HepG2 (cell line): ENCODE results near the gene OSR1. TPM values are rescaled to one million over a fixed set of nuclear protein-coding genes. Genes with fewer than 3 reads are reported as not detected.

Source experiments
- ATAC-seq: fragments of 200-7000 bp; cut with Tn5 transposase; 3 replicates; pipeline ENCODE4 v1.9.1; 2020; ENCODE audit warnings: mild to moderate bottlenecking, moderate library complexity
- BruUV-seq: library from RNA; stranded (reverse); fragments of 400-500 nt; replicated peaks from 2 replicates; lab custom pipeline; 2021; lab: Mats Ljungman, UMichigan
- CTCF ChIA-PET: fragments of 300-600 bp; formaldehyde crosslinking; extraction: SDS; loops from one replicate; lab custom pipeline; 2021; ENCODE audit warnings: low total read pairs, inconsistent platforms, low intra/inter-chr PET ratio; lab: Yijun Ruan, JAX
- POLR2A ChIA-PET: fragments of 350-600 bp; sonication (Branson Sonifier 250); formaldehyde crosslinking; loops from one replicate; lab custom pipeline; 2020; ENCODE audit warnings: antibody characterized with exemption, inconsistent platforms; lab: Yijun Ruan, JAX
- DNase-seq: peaks from one replicate; pipeline ENCODE4 v3.0.0-alpha.2; 2015; ENCODE audit warnings: low spot score
- FAIRE-seq: peaks from 3 replicates; lab custom pipeline; 2011; peaks lifted over from hg19 to GRCh38; lab: Jason Lieb, UNC
- H2AFZ ChIP-seq: one replicate; pipeline ENCODE4 v1.6.1; 2011; ENCODE audit warnings: low read length, inconsistent platforms
- H3K27ac ChIP-seq: fragments of 300-600 bp; 3 replicates; pipeline ENCODE4 v1.8.0; 2011; ENCODE audit warnings: mixed run types, mild to moderate bottlenecking, mixed read lengths, low read length, inconsistent platforms; ENCODE audit not compliant: insufficient read depth; ENCODE audit errors: extremely low read length
- H3K27me3 ChIP-seq, 2 experiments: fragments of 200-600 bp in 1 of 2; 2 replicates in 1 of 2; 3 replicates in 1 of 2; pipeline versions ENCODE4 v1.6.0 to v1.8.0; 2011; ENCODE audit warnings: low read length in 2 of 2, mild to moderate bottlenecking in 2 of 2, moderate library complexity in 2 of 2, inconsistent platforms in 1 of 2; ENCODE audit not compliant: insufficient read depth in 2 of 2, control insufficient read depth in 1 of 2
- H3K36me3 ChIP-seq, 2 experiments: fragments of 200-600 bp in 1 of 2; replicated peaks in 1 of 2; 2 replicates in 1 of 2; 3 replicates in 1 of 2; pipeline versions ENCODE4 v1.5.1 to v1.8.0; 2011; ENCODE audit warnings: low read length in 2 of 2, inconsistent platforms in 1 of 2; ENCODE audit not compliant: insufficient read depth in 2 of 2, control insufficient read depth in 1 of 2
- H3K4me1 ChIP-seq: 2 replicates; pipeline ENCODE4 v1.5.1; 2012; ENCODE audit warnings: low read length, inconsistent platforms; ENCODE audit not compliant: insufficient read depth
- H3K4me2 ChIP-seq: 2 replicates; pipeline ENCODE4 v1.6.0; 2011; ENCODE audit warnings: low read depth, low read length, inconsistent platforms
- H3K4me3 ChIP-seq, 3 experiments: fragments of 200-600 bp in 1 of 3; sonication (generic), shearing (Covaris generic) in 1 of 3; replicated peaks in 1 of 3; 2 replicates each; pipeline ENCODE4 v1.5.1; 2011 to 2016; ENCODE audit warnings: low read length in 3 of 3, inconsistent platforms in 2 of 3, low read depth in 2 of 3, mild to moderate bottlenecking in 2 of 3, control low read depth in 1 of 3, mixed read lengths in 1 of 3; ENCODE audit not compliant: insufficient read depth in 1 of 3
- H3K79me2 ChIP-seq: one replicate; pipeline ENCODE4 v1.6.1; 2011; ENCODE audit warnings: low read length, inconsistent platforms; ENCODE audit not compliant: insufficient read depth
- H3K9ac ChIP-seq: 2 replicates; pipeline ENCODE4 v1.6.0; 2011; ENCODE audit warnings: mild to moderate bottlenecking, low read depth, low read length, inconsistent platforms; ENCODE audit not compliant: insufficient read depth
- H3K9me3 ChIP-seq: 2 replicates; pipeline ENCODE4 v1.5.1; 2012; ENCODE audit warnings: mild to moderate bottlenecking, low read length
- H4K20me1 ChIP-seq: 2 replicates; pipeline ENCODE4 v1.6.0; 2011; ENCODE audit warnings: inconsistent platforms, mild to moderate bottlenecking, low read length, moderate library complexity; ENCODE audit not compliant: insufficient read depth
- ARNTL ChIP-seq: sonication (generic); formaldehyde crosslinking; IDR thresholded peaks from 2 replicates; pipeline ENCODE4 v1.4.0; 2020; ENCODE audit warnings: mild to moderate bottlenecking, missing genetic modification reagents
- CTCF ChIP-seq: sonication (generic); formaldehyde crosslinking; IDR thresholded peaks from 2 replicates; pipeline ENCODE4 v1.5.0; 2020; ENCODE audit warnings: mild to moderate bottlenecking, missing genetic modification reagents, moderate library complexity
- E2F2 ChIP-seq: sonication (generic); formaldehyde crosslinking; IDR thresholded peaks from 2 replicates; pipeline ENCODE4 v1.4.0; 2020; ENCODE audit warnings: missing genetic modification reagents, borderline replicate concordance
- IRF2 ChIP-seq: IDR thresholded peaks from 2 replicates; pipeline ENCODE4 v1.6.1; 2018; ENCODE audit warnings: missing genetic modification reagents, missing compliant biosample characterization
- KLF13 ChIP-seq: sonication (generic); formaldehyde crosslinking; IDR thresholded peaks from 2 replicates; pipeline ENCODE4 v1.4.0; 2020; ENCODE audit warnings: mild to moderate bottlenecking, missing genetic modification reagents
- MXD4 ChIP-seq: IDR thresholded peaks from 2 replicates; pipeline ENCODE4 v1.6.1; 2016; ENCODE audit warnings: mild to moderate bottlenecking, missing biosample characterization, missing genetic modification reagents
- NFKB2 ChIP-seq: sonication (generic); formaldehyde crosslinking; IDR thresholded peaks from 2 replicates; pipeline ENCODE4 v1.4.0; 2020; ENCODE audit warnings: missing genetic modification reagents, borderline replicate concordance
- PAX8 ChIP-seq: sonication (generic); formaldehyde crosslinking; IDR thresholded peaks from 2 replicates; pipeline ENCODE4 v1.8.0; 2022; ENCODE audit warnings: mild to moderate bottlenecking, missing genetic modification reagents, borderline replicate concordance
- RCOR2 ChIP-seq: IDR thresholded peaks from 2 replicates; pipeline ENCODE4 v1.6.1; 2016; ENCODE audit warnings: missing biosample characterization, missing genetic modification reagents
- RNF2 ChIP-seq: fragments of 450-650 bp; conservative IDR thresholded peaks from 2 replicates; pipeline ENCODE4 v1.6.1; 2016; ENCODE audit warnings: low read depth
- SMC3 ChIP-seq: IDR thresholded peaks from 2 replicates; pipeline ENCODE4 v1.6.1; 2011; ENCODE audit warnings: low read length, improper control_type of control experiment
- STAG1 ChIP-seq: sonication (generic); formaldehyde crosslinking; IDR thresholded peaks from 2 replicates; pipeline ENCODE4 v1.4.0; 2020; ENCODE audit warnings: missing genetic modification reagents
- TOE1 ChIP-seq: sonication (generic); formaldehyde crosslinking; IDR thresholded peaks from 2 replicates; pipeline ENCODE4 v1.4.0; 2020; ENCODE audit warnings: mild to moderate bottlenecking, missing genetic modification reagents
- U2AF1 ChIP-seq: fragments of 200-400 bp; formaldehyde crosslinking; optimal IDR thresholded peaks from 2 replicates; pipeline ENCODE3; 2017; ENCODE audit warnings: mild to moderate bottlenecking, low read depth, low read length
- ZFX ChIP-seq: sonication (generic); formaldehyde crosslinking; IDR thresholded peaks from 2 replicates; pipeline ENCODE4 v1.4.0; 2020; ENCODE audit warnings: mild to moderate bottlenecking, low read depth, missing genetic modification reagents, moderate library complexity
- ZNF274 ChIP-seq: sonication (generic); formaldehyde crosslinking; IDR thresholded peaks from 2 replicates; pipeline ENCODE4 v1.5.1; 2020; ENCODE audit warnings: mild to moderate bottlenecking, missing genetic modification reagents
- ZNF639 ChIP-seq: conservative IDR thresholded peaks from 2 replicates; pipeline ENCODE4 v1.6.1; 2018; ENCODE audit warnings: missing genetic modification reagents
- ZNF747 ChIP-seq: sonication (generic); formaldehyde crosslinking; IDR thresholded peaks from 2 replicates; pipeline ENCODE4 v1.8.1; 2023; ENCODE audit warnings: missing genetic modification reagents, mild to moderate bottlenecking, borderline replicate concordance
- ZNF773 ChIP-seq: sonication (generic); formaldehyde crosslinking; IDR thresholded peaks from 2 replicates; pipeline ENCODE4 v1.4.0; 2020; ENCODE audit warnings: missing genetic modification reagents, borderline replicate concordance
- WGBS: methylation state at CpG from one replicate; pipeline ENCODE4 v1.1.6; 2017; ENCODE audit warnings: low lambda C conversion rate; 5-methylcytosine and 5-hydroxymethylcytosine counted together
- in situ Hi-C: cut with HindIII; loops from 2 replicates; pipeline ENCODE4 v1.10.0; 2017; ENCODE audit warnings: low pct_unique_long_range_greater_than_20kb; ENCODE audit not compliant: extremely low pct_ligation_motif_present
- intact Hi-C: fragments of 100-400 bp; cut with micrococcal nuclease; formaldehyde crosslinking; loops from one replicate; pipeline ENCODE4 v1.10.0; 2022; ENCODE audit not compliant: unreplicated experiment
- polyA plus RNA-seq, 8 experiments: library from polyadenylated mRNA; depleted of rRNA in 3 of 8; stranded (reverse) in 7 of 8; unstranded in 1 of 8; fragments of >200 nt; fragmentation: Illumina TruSeq in 4 of 8; extraction: Trizol in 4 of 8; gene quantifications; 2 replicates each; pipeline versions ENCODE4 v1.2.1 to v1.2.3, GENCODE V29; 2011 to 2016; ENCODE audit warnings: low read depth in 4 of 8, missing spikeins in 1 of 8, mixed read lengths in 1 of 8; ENCODE audit not compliant: insufficient read depth in 1 of 8
- total RNA-seq, 5 experiments: library from RNA; depleted of rRNA; stranded (reverse); fragments of >200 nt; fragmentation: Illumina TruSeq; extraction: Trizol; gene quantifications; 2 replicates each; pipeline ENCODE4 v1.2.3, GENCODE V29; 2016; ENCODE audit warnings: low read depth in 1 of 5

OSR1 gene
- total and polyA plus RNA-seq, 2 of the 13 experiments (the other 11 are each of a cell fraction or from before 2014, with no cell fraction given) = 0.63 to 1.1 TPM

GRCh38 chr2:19377717-19378116 is 19.3 kb upstream of the OSR1 start:
- no TSS peak for BruUV-seq
- ChIA-PET POLR2A (no interaction called here), CTCF (no interaction called here)
- ATAC-seq (peak; percentile 34; the same call in 2 of the 3 replicates), FAIRE-seq (no peak), DNase-seq (no peak)
- H3K9me3 ChIP-seq = no peaks in the 10 kb centered on the region
- in situ Hi-C loops = no loop called here
- no peaks in the 10 kb centered on the region for H3K36me3 ChIP-seq
- no peak overlapping the region for H3K27ac ChIP-seq
- H3K9ac ChIP-seq = no peak overlapping the region
- WGBS = 8% methylated on average over 3 of the region's 3 CpGs
- H3K4me2 ChIP-seq = no peak overlapping the region
- peaks cover 0 to 8% of the 10 kb centered on the region in 2 experiments; a peak in 1 of 5 replicates for H3K27me3 ChIP-seq
- no peaks in the 10 kb centered on the region for H3K79me2 ChIP-seq
- no peaks in the 10 kb centered on the region for H3K4me1 ChIP-seq
- intact Hi-C loops = no loop called here
- no peaks in the 10 kb centered on the region for H4K20me1 ChIP-seq
- TF ChIP-seq RCOR2 (CRISPR knock-in tag) = no peak
- no peak for TF ChIP-seq KLF13
- TF ChIP-seq ZFX (CRISPR knock-in tag) = no peak
- peak; percentile 36 for TF ChIP-seq STAG1 (CRISPR knock-in tag)
- TF ChIP-seq ARNTL (CRISPR knock-in tag) = no peak
- no peak for TF ChIP-seq U2AF1
- no peak for TF ChIP-seq ZNF747 (CRISPR knock-in tag)
- no peak for TF ChIP-seq ZNF274 (CRISPR knock-in tag)
- peak; percentile 21; the same call in 1 of the 2 replicates for TF ChIP-seq SMC3
- TF ChIP-seq ZNF773 (CRISPR knock-in tag) = no peak
- TF ChIP-seq TOE1 (CRISPR knock-in tag) = no peak
- TF ChIP-seq NFKB2 (CRISPR knock-in tag) = no peak
- no peak for TF ChIP-seq RNF2
- no peak for TF ChIP-seq PAX8 (CRISPR knock-in tag)
- TF ChIP-seq CTCF (CRISPR knock-in tag) = peak; percentile 44
- TF ChIP-seq E2F2 = no peak
- TF ChIP-seq MXD4 = no peak
- TF ChIP-seq IRF2 (CRISPR knock-in tag) = no peak
- TF ChIP-seq ZNF639 (CRISPR knock-in tag) = no peak
- TF ChIP-seq, all 625 proteins: peak for 3
- Histone ChIP-seq H2AFZ (no peak overlapping the region), H3K4me3 (no peak overlapping the region)
